G401.6 (cell line): ENCODE results near the gene DPF1.

Experiments used
- FAIRE-seq: peaks from 2 replicates; lab custom pipeline; 2012; peaks lifted over from hg19 to GRCh38; lab: Jason Lieb, UNC

The DPF1 gene

DNA sequence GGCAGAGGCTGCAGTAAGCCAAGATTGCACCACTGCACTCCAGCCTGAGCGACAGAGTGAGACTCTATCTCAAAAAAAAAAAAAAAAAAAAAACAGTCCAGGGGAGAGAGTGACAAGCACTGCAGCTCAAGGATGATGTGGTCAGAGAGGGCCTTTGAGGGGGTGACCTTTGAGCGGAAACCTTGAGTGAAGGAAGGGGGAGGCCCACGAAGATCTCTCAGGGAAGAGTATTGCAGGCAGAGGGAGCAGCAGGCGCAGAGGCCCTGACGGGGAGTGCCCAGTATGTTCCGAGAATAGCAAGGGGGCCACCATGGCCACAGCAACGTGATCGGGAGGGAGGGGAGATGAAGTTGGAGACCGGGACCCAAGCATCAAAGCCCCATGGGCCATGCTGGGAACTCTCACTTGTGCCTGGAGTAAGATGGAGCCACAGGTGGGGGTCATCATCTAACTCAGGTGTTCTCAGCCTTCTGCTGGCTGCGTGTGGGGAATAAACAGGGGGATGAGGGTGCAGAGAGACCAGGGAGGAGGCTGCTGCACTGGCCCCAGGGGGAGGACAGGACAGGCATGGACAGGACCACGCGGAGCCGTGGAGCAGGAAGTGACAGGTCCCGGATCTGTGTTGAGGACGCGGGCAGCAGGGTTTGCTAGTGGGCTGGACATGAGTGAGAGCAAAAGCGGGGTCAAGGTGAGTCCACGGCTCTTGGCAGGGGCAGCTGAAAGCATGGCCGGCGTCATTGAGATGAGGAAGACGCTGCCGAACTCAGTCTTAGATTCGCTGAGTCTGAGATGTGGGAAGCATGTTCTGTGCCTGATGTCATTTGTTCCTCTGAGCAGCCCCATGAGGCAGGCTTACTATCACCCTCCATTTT is 60.4 kb downstream of the DPF1 start:
- no peak for FAIRE-seq

DNA sequence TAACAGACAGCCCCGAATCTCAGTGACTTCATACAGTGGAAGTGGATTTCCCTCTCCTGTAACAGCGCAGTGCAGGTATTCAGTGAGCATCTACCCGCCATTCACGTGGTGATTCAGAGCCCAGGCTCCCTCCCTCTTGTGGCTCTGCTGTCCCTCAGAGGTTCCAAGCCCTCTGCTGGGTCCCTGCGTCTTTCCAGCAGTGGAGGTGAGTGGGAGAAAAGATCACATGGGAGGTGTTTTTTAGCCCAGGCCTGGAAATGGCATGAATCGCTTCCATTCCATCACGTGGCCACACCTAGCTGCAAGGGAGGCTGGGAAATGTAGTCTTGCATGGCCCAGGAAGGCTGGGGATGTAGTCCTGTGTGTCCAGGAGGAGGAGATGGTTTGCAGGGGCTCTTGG is 61.4 kb downstream of the DPF1 start:
- no peak for FAIRE-seq

DNA sequence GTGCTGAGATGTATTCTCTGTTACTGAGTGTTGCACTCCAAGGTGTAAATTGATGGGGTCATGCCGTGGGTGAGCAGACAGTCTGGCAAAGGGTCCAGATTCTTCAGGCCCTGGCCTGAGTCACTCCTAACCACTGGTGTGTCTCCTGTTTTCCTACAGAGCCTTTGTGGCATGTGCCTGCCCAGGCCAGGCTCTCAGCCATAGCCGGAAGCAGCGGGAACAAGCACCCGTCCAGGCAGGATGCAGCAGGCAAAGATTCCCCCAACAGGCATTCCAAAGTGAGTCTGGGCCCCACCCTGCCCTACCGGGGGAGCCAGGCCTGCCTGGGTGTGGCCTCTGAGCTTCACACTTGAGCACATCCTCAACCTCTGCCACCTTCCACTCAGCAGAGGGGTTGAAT is 61.9 kb downstream of the DPF1 start:
- FAIRE-seq: no peak
